HepG2 (cell line): Measurements from ENCODE around the gene DCAF7. TPM values are rescaled to one million over a fixed set of nuclear protein-coding genes. Genes with fewer than 3 reads are reported as not detected.

Experiments
- CREB1 ChIP-seq, 2 experiments: fragments of 450-650 bp in 1 of 2; IDR thresholded peaks; 2 replicates each; pipeline ENCODE4 v1.6.1; 2016 to 2017; ENCODE audit warnings: control low read depth in 1 of 2, mild to moderate bottlenecking in 1 of 2, missing compliant biosample characterization in 1 of 2, missing genetic modification characterization in 1 of 2
- EED ChIP-seq: sonication (generic); formaldehyde crosslinking; IDR thresholded peaks from 2 replicates; pipeline ENCODE4 v1.5.0; 2020; ENCODE audit warnings: mild to moderate bottlenecking, missing genetic modification reagents
- FOXA3 ChIP-seq: IDR thresholded peaks from 2 replicates; pipeline ENCODE4 v1.6.1; 2016; ENCODE audit warnings: missing genetic modification reagents, missing compliant biosample characterization
- HES4 ChIP-seq: sonication (generic); formaldehyde crosslinking; IDR thresholded peaks from 2 replicates; pipeline ENCODE4 v1.9.0; 2021; ENCODE audit warnings: mild to moderate bottlenecking, missing genetic modification reagents, borderline replicate concordance
- HOXA3 ChIP-seq: sonication (generic); formaldehyde crosslinking; IDR thresholded peaks from 2 replicates; pipeline ENCODE4 v1.5.0; 2020; ENCODE audit warnings: missing genetic modification reagents
- KDM3A ChIP-seq: IDR thresholded peaks from 2 replicates; pipeline ENCODE4 v1.6.1; 2018; ENCODE audit warnings: low read depth, missing compliant biosample characterization
- KDM5B ChIP-seq: sonication (generic); formaldehyde crosslinking; IDR thresholded peaks from 2 replicates; pipeline ENCODE4 v1.4.0; 2020; ENCODE audit warnings: missing genetic modification reagents, mild to moderate bottlenecking, borderline replicate concordance
- KLF9 ChIP-seq: IDR thresholded peaks from 2 replicates; pipeline ENCODE4 v1.6.1; 2016; ENCODE audit warnings: low read depth
- MAZ ChIP-seq, 2 experiments: sonication (generic) in 1 of 2; formaldehyde crosslinking in 1 of 2; IDR thresholded peaks; 2 replicates each; pipeline versions ENCODE4 v1.5.0 to v1.6.1; 2012 to 2020; ENCODE audit warnings: low read depth in 2 of 2, mild to moderate bottlenecking in 2 of 2, borderline replicate concordance in 1 of 2, improper control_type of control experiment in 1 of 2, low read length in 1 of 2, missing genetic modification reagents in 1 of 2, moderate library complexity in 1 of 2
- RAD21 ChIP-seq: fragments of 450-650 bp; formaldehyde crosslinking; IDR thresholded peaks from 2 replicates; pipeline ENCODE4 v1.5.0; 2020; ENCODE audit warnings: mild to moderate bottlenecking
- RXRB ChIP-seq: IDR thresholded peaks from 2 replicates; pipeline ENCODE4 v1.6.1; 2016; ENCODE audit warnings: borderline replicate concordance, missing genetic modification reagents, missing compliant biosample characterization
- SP5 ChIP-seq: IDR thresholded peaks from 2 replicates; pipeline ENCODE4 v1.6.1; 2016; ENCODE audit warnings: low read depth, borderline replicate concordance
- STAG1 ChIP-seq: sonication (generic); formaldehyde crosslinking; IDR thresholded peaks from 2 replicates; pipeline ENCODE4 v1.4.0; 2020; ENCODE audit warnings: missing genetic modification reagents
- ZFP1 ChIP-seq: IDR thresholded peaks from 2 replicates; pipeline ENCODE4 v1.6.1; 2016
- ZFY ChIP-seq: sonication (generic); formaldehyde crosslinking; IDR thresholded peaks from 2 replicates; pipeline ENCODE4 v1.4.0; 2020; ENCODE audit warnings: missing genetic modification reagents
- ZNF260 ChIP-seq: sonication (generic); formaldehyde crosslinking; IDR thresholded peaks from 2 replicates; pipeline ENCODE4 v1.4.0; 2020; ENCODE audit warnings: missing genetic modification reagents, low read depth, mild to moderate bottlenecking, borderline replicate concordance
- ZNF281 ChIP-seq: sonication (generic); formaldehyde crosslinking; IDR thresholded peaks from 2 replicates; pipeline ENCODE4 v1.4.0; 2020; ENCODE audit warnings: missing genetic modification reagents, borderline replicate concordance
- ZNF34 ChIP-seq: sonication (generic); formaldehyde crosslinking; IDR thresholded peaks from 2 replicates; pipeline ENCODE4 v1.4.0; 2020; ENCODE audit warnings: mild to moderate bottlenecking, missing genetic modification reagents, borderline replicate concordance
- ZNF367 ChIP-seq: sonication (generic); formaldehyde crosslinking; IDR thresholded peaks from 2 replicates; pipeline ENCODE4 v1.4.0; 2020; ENCODE audit warnings: missing genetic modification reagents, borderline replicate concordance
- ZNF44 ChIP-seq: sonication (generic); formaldehyde crosslinking; IDR thresholded peaks from 2 replicates; pipeline ENCODE4 v1.5.1; 2020; ENCODE audit warnings: mild to moderate bottlenecking, missing genetic modification reagents
- ZNF460 ChIP-seq: sonication (generic); formaldehyde crosslinking; IDR thresholded peaks from 2 replicates; pipeline ENCODE4 v1.5.1; 2020; ENCODE audit warnings: missing genetic modification reagents, mild to moderate bottlenecking, borderline replicate concordance
- ZNF557 ChIP-seq: sonication (generic); formaldehyde crosslinking; IDR thresholded peaks from 2 replicates; pipeline ENCODE4 v1.4.0; 2020; ENCODE audit warnings: missing genetic modification reagents
- ZNF644 ChIP-seq: IDR thresholded peaks from 2 replicates; pipeline ENCODE4 v1.6.1; 2016; ENCODE audit warnings: low read depth
- polyA plus RNA-seq, 8 experiments: library from polyadenylated mRNA; depleted of rRNA in 3 of 8; stranded (reverse) in 7 of 8; unstranded in 1 of 8; fragments of >200 nt; fragmentation: Illumina TruSeq in 4 of 8; extraction: Trizol in 4 of 8; gene quantifications; 2 replicates each; pipeline versions ENCODE4 v1.2.1 to v1.2.3, GENCODE V29; 2011 to 2016; ENCODE audit warnings: low read depth in 4 of 8, missing spikeins in 1 of 8, mixed read lengths in 1 of 8; ENCODE audit not compliant: insufficient read depth in 1 of 8
- total RNA-seq, 5 experiments: library from RNA; depleted of rRNA; stranded (reverse); fragments of >200 nt; fragmentation: Illumina TruSeq; extraction: Trizol; gene quantifications; 2 replicates each; pipeline ENCODE4 v1.2.3, GENCODE V29; 2016; ENCODE audit warnings: low read depth in 1 of 5
- TF ChIP-seq, protein P1 (sequence below): sonication (generic); formaldehyde crosslinking; conservative IDR thresholded peaks from 2 replicates; pipeline ENCODE4 v1.8.1; 2023; ENCODE audit warnings: missing genetic modification reagents
- TF ChIP-seq, protein P2 (sequence below): IDR thresholded peaks from 2 replicates; pipeline ENCODE4 v1.6.1; 2012; ENCODE audit warnings: inconsistent platforms
- TF ChIP-seq, protein P3 (sequence below): sonication (generic); IDR thresholded peaks from 2 replicates; pipeline ENCODE4 v1.6.1; 2016; ENCODE audit warnings: low read depth, borderline replicate concordance

Gene DCAF7
- total and polyA plus RNA-seq, 2 of the 13 experiments (the other 11 are each of a cell fraction or from before 2014, with no cell fraction given) = 55.2 to 73.4 TPM

GRCh38 chr17:63622574-63623390, 72.5 kb downstream of the DCAF7 start (continued):
- peak; percentile 33; the same call in 1 of the 2 replicates for TF ChIP-seq ZNF281
- no peak for TF ChIP-seq ZNF44 (CRISPR knock-in tag)
- 0 out of 2 replicates have a peak, but pooled peaks have one; percentile 8 for TF ChIP-seq SP5
- TF ChIP-seq ZNF34 = no peak
- TF ChIP-seq KLF9 (CRISPR knock-in tag) = no peak
- no peak for TF ChIP-seq FOXA3 (CRISPR knock-in tag)
- no peak for TF ChIP-seq RXRB
- peak; percentile 60; the same call in 1 of the 2 replicates for TF ChIP-seq HES4 (CRISPR knock-in tag)
- no peak for TF ChIP-seq ZNF644 (CRISPR knock-in tag)
- TF ChIP-seq KDM5B (CRISPR knock-in tag) = peak; percentile 43; the same call in 1 of the 2 replicates
- no peak for TF ChIP-seq CREB1 (IDR thresholded peaks at IDR 0.05)
- no peak for TF ChIP-seq CREB1 (CRISPR knock-in tag; IDR thresholded peaks at IDR 0.05)
- no peak for TF ChIP-seq STAG1 (CRISPR knock-in tag)
- TF ChIP-seq KDM3A (CRISPR knock-in tag) = no peak
- TF ChIP-seq ZFY (CRISPR knock-in tag) = peak; percentile 79
- TF ChIP-seq, protein P1, sequence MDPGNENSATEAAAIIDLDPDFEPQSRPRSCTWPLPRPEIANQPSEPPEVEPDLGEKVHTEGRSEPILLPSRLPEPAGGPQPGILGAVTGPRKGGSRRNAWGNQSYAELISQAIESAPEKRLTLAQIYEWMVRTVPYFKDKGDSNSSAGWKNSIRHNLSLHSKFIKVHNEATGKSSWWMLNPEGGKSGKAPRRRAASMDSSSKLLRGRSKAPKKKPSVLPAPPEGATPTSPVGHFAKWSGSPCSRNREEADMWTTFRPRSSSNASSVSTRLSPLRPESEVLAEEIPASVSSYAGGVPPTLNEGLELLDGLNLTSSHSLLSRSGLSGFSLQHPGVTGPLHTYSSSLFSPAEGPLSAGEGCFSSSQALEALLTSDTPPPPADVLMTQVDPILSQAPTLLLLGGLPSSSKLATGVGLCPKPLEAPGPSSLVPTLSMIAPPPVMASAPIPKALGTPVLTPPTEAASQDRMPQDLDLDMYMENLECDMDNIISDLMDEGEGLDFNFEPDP = 0 out of 2 replicates have a peak, but pooled peaks have one; percentile 81
- no peak for TF ChIP-seq ZNF460 (CRISPR knock-in tag)
- TF ChIP-seq EED (CRISPR knock-in tag) = no peak
- TF ChIP-seq MAZ (IDR thresholded peaks at IDR 0.05; ENCODE audit: borderline replicate concordance, low read depth, low read length) = 0 out of 2 replicates have a peak, but pooled peaks have one; percentile 23
- no peak for TF ChIP-seq MAZ (CRISPR knock-in tag; IDR thresholded peaks at IDR 0.05; ENCODE audit: low read depth)
- 0 out of 2 replicates have a peak, but pooled peaks have one; percentile 37 for TF ChIP-seq HOXA3
- TF ChIP-seq, protein P2, sequence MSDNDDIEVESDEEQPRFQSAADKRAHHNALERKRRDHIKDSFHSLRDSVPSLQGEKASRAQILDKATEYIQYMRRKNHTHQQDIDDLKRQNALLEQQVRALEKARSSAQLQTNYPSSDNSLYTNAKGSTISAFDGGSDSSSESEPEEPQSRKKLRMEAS = peak; percentile 42
- TF ChIP-seq, protein P3, sequence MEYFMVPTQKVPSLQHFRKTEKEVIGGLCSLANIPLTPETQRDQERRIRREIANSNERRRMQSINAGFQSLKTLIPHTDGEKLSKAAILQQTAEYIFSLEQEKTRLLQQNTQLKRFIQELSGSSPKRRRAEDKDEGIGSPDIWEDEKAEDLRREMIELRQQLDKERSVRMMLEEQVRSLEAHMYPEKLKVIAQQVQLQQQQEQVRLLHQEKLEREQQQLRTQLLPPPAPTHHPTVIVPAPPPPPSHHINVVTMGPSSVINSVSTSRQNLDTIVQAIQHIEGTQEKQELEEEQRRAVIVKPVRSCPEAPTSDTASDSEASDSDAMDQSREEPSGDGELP = no peak
- peak; percentile 52; the same call in 1 of the 2 replicates for TF ChIP-seq RAD21 (CRISPR knock-in tag)
- no peak for TF ChIP-seq ZFP1 (CRISPR knock-in tag)
- TF ChIP-seq ZNF260 (CRISPR knock-in tag) = no peak
- no peak for TF ChIP-seq ZNF367 (CRISPR knock-in tag)
- TF ChIP-seq ZNF557 (CRISPR knock-in tag) = no peak
